Mucosa of rectum (tissue), 2 donors: Measurements from ENCODE around the gene TCERG1L.
"Not testable (repeated sequence)": the region's sequence is repeated elsewhere in the genome, so short reads cannot be mapped to it uniquely, and the experiment has no call there.

Experiments used
- H3K27ac ChIP-seq, 2 donors: one replicate each; pipeline ENCODE4 v1.7.0; 2013; ENCODE audit warnings: inconsistent platforms in 2 of 2, low read depth in 2 of 2, low read length in 2 of 2
- H3K27me3 ChIP-seq, 2 donors: one replicate each; pipeline ENCODE4 v1.7.0; 2013; ENCODE audit warnings: low read length in 2 of 2; ENCODE audit not compliant: control insufficient read depth in 2 of 2, insufficient read depth in 2 of 2
- H3K36me3 ChIP-seq, 2 donors: one replicate each; pipeline ENCODE4 v1.7.0; 2013; ENCODE audit warnings: low read length in 2 of 2; ENCODE audit not compliant: control insufficient read depth in 2 of 2, insufficient read depth in 2 of 2
- H3K4me1 ChIP-seq, 2 donors: one replicate each; pipeline ENCODE4 v1.7.0; 2013; ENCODE audit warnings: low read length in 2 of 2, mild to moderate bottlenecking in 1 of 2; ENCODE audit not compliant: control insufficient read depth in 2 of 2, insufficient read depth in 2 of 2
- H3K4me3 ChIP-seq, 2 donors: one replicate each; pipeline ENCODE4 v1.7.0; 2013; ENCODE audit warnings: low read length in 2 of 2
- H3K9ac ChIP-seq, 2 donors: one replicate each; pipeline ENCODE4 v1.7.0; 2013; ENCODE audit warnings: low read length in 2 of 2, low read depth in 1 of 2, mild to moderate bottlenecking in 1 of 2
- H3K9me3 ChIP-seq, 2 donors: one replicate each; pipeline ENCODE4 v1.7.0; 2013; ENCODE audit warnings: low read length in 2 of 2; ENCODE audit not compliant: control insufficient read depth in 2 of 2
- donor health status: healthy.
- donor health status: Normal muscosa, but diverticular disease.

TCERG1L gene

GRCh38 chr10:131142517-131143380, 168.8 kb downstream of the TCERG1L start:
- H3K27me3 ChIP-seq: no peaks in the 10 kb centered on the region
- H3K9ac ChIP-seq: no peak overlapping the region
- no peak overlapping the region for H3K27ac ChIP-seq
- H3K4me1 ChIP-seq: no peaks in the 10 kb centered on the region
- H3K36me3 ChIP-seq: no peaks in the 10 kb centered on the region
- no peaks in the 10 kb centered on the region for H3K9me3 ChIP-seq
- H3K4me3 ChIP-seq: no peak overlapping the region

- no peak overlapping the region for H3K9ac ChIP-seq
- H3K9me3 ChIP-seq: no peaks in the 10 kb centered on the region
- H3K27me3 ChIP-seq: no peaks in the 10 kb centered on the region
- no peaks in the 10 kb centered on the region for H3K36me3 ChIP-seq
- H3K4me3 ChIP-seq: no peak overlapping the region
- H3K27ac ChIP-seq: no peak overlapping the region
- H3K4me1 ChIP-seq: no peaks in the 10 kb centered on the region
Measured at GRCh38 chr10:131141645-131142516, 169.6 kb downstream of the TCERG1L start.

- no peaks in the 10 kb centered on the region for H3K27me3 ChIP-seq
- H3K36me3 ChIP-seq: no peaks in the 10 kb centered on the region
- H3K9ac ChIP-seq: no peak overlapping the region
- no peak overlapping the region for H3K27ac ChIP-seq
- H3K9me3 ChIP-seq: no peaks in the 10 kb centered on the region
- no peaks in the 10 kb centered on the region for H3K4me1 ChIP-seq
- no peak overlapping the region for H3K4me3 ChIP-seq
Measured at GRCh38 chr10:131141207-131141606, 170.3 kb downstream of the TCERG1L start.

- Histone ChIP-seq H3K9ac (no peak overlapping the region), H3K27ac (no peak overlapping the region), H3K4me1 (no peaks in the 10 kb centered on the region), H3K27me3 (no peaks in the 10 kb centered on the region), H3K9me3 (no peaks in the 10 kb centered on the region), H3K36me3 (no peaks in the 10 kb centered on the region), H3K4me3 (no peak overlapping the region)
Measured at GRCh38 chr10:131140606-131141005, 170.9 kb downstream of the TCERG1L start.

DNA sequence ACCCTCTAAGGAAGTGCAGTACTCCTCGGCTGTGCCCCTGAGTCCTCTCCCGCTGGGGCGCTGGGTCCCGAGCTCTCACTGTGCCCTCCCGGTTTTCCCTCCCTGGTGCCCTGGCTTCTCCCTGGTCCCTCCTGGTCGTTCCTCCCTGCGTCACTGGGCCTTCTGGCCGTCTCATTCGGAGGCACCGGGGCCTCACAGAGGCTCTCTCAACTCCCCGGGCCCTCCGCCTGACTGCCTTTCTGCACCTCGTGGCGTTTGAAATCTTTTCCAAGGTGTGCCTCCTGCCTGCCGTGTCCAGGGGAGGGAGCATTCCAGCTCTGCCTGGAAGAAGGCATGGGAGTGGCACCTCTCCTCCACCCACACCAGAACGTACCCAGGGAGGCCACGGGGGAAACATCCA, 174.3 kb downstream of the TCERG1L start:
- Histone ChIP-seq H3K4me3 (no peak overlapping the region), H3K27me3 (no peaks in the 10 kb centered on the region)

DNA sequence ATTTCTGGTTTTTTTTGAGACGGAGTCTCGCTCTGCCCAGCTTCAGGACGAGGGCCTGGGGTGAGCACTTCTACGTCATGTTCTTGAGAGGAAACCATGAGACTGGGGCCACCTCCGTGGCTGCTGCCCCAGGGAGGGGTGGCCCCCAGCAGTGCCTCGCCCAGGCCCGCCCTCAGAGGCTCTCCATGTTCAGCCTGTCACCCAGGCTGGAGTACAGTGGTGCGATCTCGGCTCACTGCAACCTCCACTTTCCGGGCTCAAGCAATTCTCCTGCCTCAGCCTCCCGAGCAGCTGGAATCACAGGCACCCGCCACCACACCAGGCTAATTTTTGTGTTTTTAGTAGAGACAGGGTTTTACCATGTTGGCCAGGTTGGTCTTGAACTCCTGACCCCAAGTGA, 175.2 kb downstream of the TCERG1L start:
- H3K27ac ChIP-seq, H3K36me3 ChIP-seq, H3K4me1 ChIP-seq, H3K27me3 ChIP-seq, H3K9ac ChIP-seq, H3K4me3 ChIP-seq, H3K9me3 ChIP-seq: not testable (repeated sequence)

More for the DNA sequence above, 174.3 kb downstream of the TCERG1L start:
- H3K9me3 ChIP-seq: peaks cover 0 to 5% of the 10 kb centered on the region in 2 donors
- H3K4me1 ChIP-seq: no peaks in the 10 kb centered on the region
- H3K27ac ChIP-seq: no peak overlapping the region
- H3K36me3 ChIP-seq: no peaks in the 10 kb centered on the region
- H3K9ac ChIP-seq: no peak overlapping the region

DNA sequence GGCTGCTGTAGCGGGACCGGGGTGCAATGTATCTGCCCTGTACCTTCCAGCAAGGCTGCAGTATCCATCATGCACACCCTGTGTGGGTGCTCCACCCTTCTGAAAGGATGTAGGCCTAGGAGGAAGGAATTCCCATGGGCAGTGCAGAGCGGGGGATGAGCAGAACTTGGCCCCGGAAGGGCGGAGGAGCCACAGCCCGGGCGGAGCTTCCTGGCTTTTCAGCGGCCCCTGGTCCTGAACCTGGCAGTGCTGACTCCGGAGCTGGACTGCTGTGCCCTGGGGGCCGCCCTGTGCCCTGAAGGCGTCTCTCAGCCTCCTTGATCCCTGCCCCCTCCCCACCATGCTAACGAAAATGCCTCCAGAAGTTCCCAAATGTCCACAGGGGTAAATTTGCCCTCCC, 175.8 kb downstream of the TCERG1L start:
- no peak overlapping the region for H3K27ac ChIP-seq
- no peaks in the 10 kb centered on the region for H3K27me3 ChIP-seq
- H3K9ac ChIP-seq: no peak overlapping the region
- no peaks in the 10 kb centered on the region for H3K36me3 ChIP-seq
- no peak overlapping the region for H3K4me3 ChIP-seq
- peaks cover 4 to 6% of the 10 kb centered on the region in 2 donors for H3K9me3 ChIP-seq
- no peaks in the 10 kb centered on the region for H3K4me1 ChIP-seq

- Histone ChIP-seq H3K27me3 (no peaks in the 10 kb centered on the region), H3K9me3 (peaks cover 4 to 6% of the 10 kb centered on the region in 2 donors), H3K27ac (no peak overlapping the region), H3K4me3 (no peak overlapping the region), H3K4me1 (no peaks in the 10 kb centered on the region), H3K9ac (no peak overlapping the region), H3K36me3 (no peaks in the 10 kb centered on the region)
Measured at GRCh38 chr10:131134651-131135050, 176.9 kb downstream of the TCERG1L start.

- H3K9me3 ChIP-seq: peaks cover 4 to 6% of the 10 kb centered on the region in 2 donors
- no peaks in the 10 kb centered on the region for H3K36me3 ChIP-seq
- no peak overlapping the region for H3K27ac ChIP-seq
- no peak overlapping the region for H3K4me3 ChIP-seq
- H3K9ac ChIP-seq: no peak overlapping the region
- no peaks in the 10 kb centered on the region for H3K4me1 ChIP-seq
- no peaks in the 10 kb centered on the region for H3K27me3 ChIP-seq
Measured at GRCh38 chr10:131134001-131134576, 177.4 kb downstream of the TCERG1L start.

- no peak overlapping the region for H3K27ac ChIP-seq
- H3K4me1 ChIP-seq: no peaks in the 10 kb centered on the region
- H3K27me3 ChIP-seq: no peaks in the 10 kb centered on the region
- H3K4me3 ChIP-seq: no peak overlapping the region
- H3K9me3 ChIP-seq: peaks cover 4 to 6% of the 10 kb centered on the region in 2 donors
- H3K9ac ChIP-seq: no peak overlapping the region
- no peaks in the 10 kb centered on the region for H3K36me3 ChIP-seq
Measured at GRCh38 chr10:131132681-131133080, 178.8 kb downstream of the TCERG1L start.
